Suprapubic skin (tissue), 4 donors: ENCODE results near the gene RMI1. TPM values are rescaled to one million over a fixed set of nuclear protein-coding genes. Genes with fewer than 3 reads are reported as not detected.

Experiments
- DNase-seq, 2 donors: peaks; one replicate each; pipeline ENCODE4 v3.0.0-alpha.2; 2019; ENCODE audit warnings: low spot score in 2 of 2
- H3K27ac ChIP-seq: fragments of 200-600 bp; sonication (generic); one replicate; pipeline ENCODE4 v1.5.1; 2019
- H3K27me3 ChIP-seq: fragments of 200-600 bp; sonication (generic); one replicate; pipeline ENCODE4 v1.5.1; 2019
- H3K36me3 ChIP-seq: fragments of 200-600 bp; sonication (generic); one replicate; pipeline ENCODE4 v1.5.1; 2019
- H3K4me1 ChIP-seq: fragments of 200-600 bp; sonication (generic); one replicate; pipeline ENCODE4 v1.5.1; 2019
- H3K4me3 ChIP-seq: fragments of 200-600 bp; sonication (generic); one replicate; pipeline ENCODE4 v1.5.1; 2019; ENCODE audit warnings: mild to moderate bottlenecking
- H3K9me3 ChIP-seq: fragments of 200-600 bp; sonication (generic); one replicate; pipeline ENCODE4 v1.5.1; 2019
- EP300 ChIP-seq: sonication (generic); formaldehyde crosslinking; IDR thresholded peaks from one replicate; pipeline ENCODE4 v1.6.1; 2017; ENCODE audit warnings: antibody characterized with exemption
- POLR2A ChIP-seq, 2 donors: fragments of 450-650 bp; IDR thresholded peaks; one replicate each; pipeline ENCODE4 v1.6.1; 2017; ENCODE audit warnings: antibody characterized with exemption in 2 of 2, mild to moderate bottlenecking in 2 of 2, moderate library complexity in 2 of 2
- POLR2AphosphoS5 ChIP-seq, 3 donors: sonication (generic); formaldehyde crosslinking; IDR thresholded peaks; one replicate each; pipeline ENCODE4 v1.6.1; 2017; ENCODE audit warnings: antibody characterized with exemption in 3 of 3
- WGBS: methylation state at CpG from one replicate; pipeline ENCODE4 v1.1.5; 2018; 5-methylcytosine and 5-hydroxymethylcytosine counted together
- total RNA-seq, 4 donors: library from RNA; depleted of rRNA; stranded (reverse); fragments of >200 nt; gene quantifications; one replicate each; pipeline ENCODE4 v1.1.0, GENCODE V29; 2016
- TF ChIP-seq, protein P1 (sequence below), 2 donors: fragments of 200-600 bp in 1 of 2; fragments of 450-650 bp in 1 of 2; sonication (generic) in 1 of 2; IDR thresholded peaks; one replicate each; pipeline ENCODE4 v1.5.1; 2016 to 2019; ENCODE audit warnings: antibody characterized with exemption in 2 of 2, mild to moderate bottlenecking in 1 of 2, moderate library complexity in 1 of 2

Gene RMI1
- total RNA-seq, 4 donors from 2014 or later = 4.0 to 8.7 (median 4.3) TPM

DNA sequence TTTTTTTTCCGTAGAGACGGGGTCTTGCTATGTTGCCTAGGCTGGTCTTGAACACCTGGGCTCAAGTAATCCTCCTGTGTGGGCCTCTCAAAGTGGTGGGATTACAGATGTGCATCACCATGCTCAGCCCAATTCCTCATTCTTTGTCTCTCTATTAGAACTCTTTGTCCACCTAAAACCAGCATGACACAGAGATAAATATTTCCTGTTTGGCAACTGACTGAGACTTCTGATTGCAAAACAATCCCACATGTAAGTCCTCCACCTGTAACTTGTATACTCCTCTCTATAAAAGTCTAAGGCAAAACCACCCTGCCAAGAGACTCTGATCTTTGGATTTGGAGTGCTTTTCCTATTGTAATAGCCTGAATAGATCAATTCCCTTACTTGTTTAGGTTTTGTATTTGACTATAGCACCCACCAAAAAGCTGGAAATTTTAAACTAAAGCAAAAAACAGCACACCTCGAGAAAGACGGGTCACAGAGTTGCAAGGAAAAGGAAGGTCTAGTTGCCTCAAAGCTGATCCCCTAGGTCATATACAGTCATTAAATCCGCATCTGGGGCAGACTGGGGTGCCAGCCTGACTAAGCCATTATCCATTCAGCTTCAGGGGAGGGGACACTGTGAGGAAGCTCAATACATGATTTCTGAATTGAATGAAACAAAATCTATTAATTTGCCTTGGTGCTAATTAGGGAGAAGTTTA lies 45.9 kb upstream of the RMI1 start:
- no peak overlapping the region for H3K4me3 ChIP-seq

DNA sequence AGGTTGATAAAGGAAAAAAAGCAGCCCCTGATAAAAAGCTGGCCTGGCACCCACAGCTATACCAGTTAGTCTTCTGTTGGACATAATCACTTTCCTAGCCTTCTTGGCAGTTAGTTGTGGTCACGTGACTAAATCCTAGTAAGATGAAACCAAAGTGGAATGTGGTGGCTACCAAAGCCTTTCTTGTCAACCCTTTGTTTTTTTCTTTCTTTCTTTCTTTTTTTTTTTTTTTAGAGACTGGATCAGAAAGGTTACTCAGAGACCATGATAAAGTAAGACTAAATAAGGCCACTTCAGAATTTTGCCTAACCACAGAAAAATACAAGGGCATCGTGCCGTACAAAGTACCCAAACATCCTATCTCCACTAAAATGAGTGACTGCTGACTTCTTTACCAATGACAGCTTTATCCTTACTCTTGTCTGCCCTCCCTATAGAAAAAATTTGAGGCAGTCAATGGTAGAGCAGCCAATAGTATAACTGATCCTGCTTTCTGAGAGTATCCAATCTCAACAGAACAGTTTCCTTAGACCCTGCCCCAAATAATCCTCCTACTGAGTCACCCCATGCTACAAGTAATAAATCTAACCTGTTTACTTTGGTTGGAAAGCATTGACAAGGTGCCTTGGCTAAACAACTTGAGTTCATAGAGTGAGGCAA lies 45.2 kb upstream of the RMI1 start:
- no peak for DNase-seq
- Histone ChIP-seq H3K4me3 (no peak overlapping the region), H3K27ac (no peak overlapping the region), H3K36me3 (peaks cover 17% of the 10 kb centered on the region), H3K9me3 (no peaks in the 10 kb centered on the region), H3K27me3 (no peaks in the 10 kb centered on the region), H3K4me1 (peaks cover 14% of the 10 kb centered on the region)
- TF ChIP-seq POLR2AphosphoS5 (IDR thresholded peaks at IDR 0.05) (no peak), EP300 (no peak), POLR2A (IDR thresholded peaks at IDR 0.05) (no peak)
- TF ChIP-seq, protein P1, sequence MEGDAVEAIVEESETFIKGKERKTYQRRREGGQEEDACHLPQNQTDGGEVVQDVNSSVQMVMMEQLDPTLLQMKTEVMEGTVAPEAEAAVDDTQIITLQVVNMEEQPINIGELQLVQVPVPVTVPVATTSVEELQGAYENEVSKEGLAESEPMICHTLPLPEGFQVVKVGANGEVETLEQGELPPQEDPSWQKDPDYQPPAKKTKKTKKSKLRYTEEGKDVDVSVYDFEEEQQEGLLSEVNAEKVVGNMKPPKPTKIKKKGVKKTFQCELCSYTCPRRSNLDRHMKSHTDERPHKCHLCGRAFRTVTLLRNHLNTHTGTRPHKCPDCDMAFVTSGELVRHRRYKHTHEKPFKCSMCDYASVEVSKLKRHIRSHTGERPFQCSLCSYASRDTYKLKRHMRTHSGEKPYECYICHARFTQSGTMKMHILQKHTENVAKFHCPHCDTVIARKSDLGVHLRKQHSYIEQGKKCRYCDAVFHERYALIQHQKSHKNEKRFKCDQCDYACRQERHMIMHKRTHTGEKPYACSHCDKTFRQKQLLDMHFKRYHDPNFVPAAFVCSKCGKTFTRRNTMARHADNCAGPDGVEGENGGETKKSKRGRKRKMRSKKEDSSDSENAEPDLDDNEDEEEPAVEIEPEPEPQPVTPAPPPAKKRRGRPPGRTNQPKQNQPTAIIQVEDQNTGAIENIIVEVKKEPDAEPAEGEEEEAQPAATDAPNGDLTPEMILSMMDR (IDR thresholded peaks at IDR 0.05) = no peak
- 82% methylated on average over 3 of the region's 3 CpGs for WGBS

More for the DNA sequence above, 45.9 kb upstream of the RMI1 start:
- Histone ChIP-seq H3K36me3 (peaks cover 11% of the 10 kb centered on the region), H3K27me3 (no peaks in the 10 kb centered on the region), H3K4me1 (peaks cover 14% of the 10 kb centered on the region), H3K9me3 (no peaks in the 10 kb centered on the region), H3K27ac (no peak overlapping the region)
- WGBS = 73% methylated on average over 5 of the region's 5 CpGs
- DNase-seq = no peak
- TF ChIP-seq POLR2AphosphoS5 (IDR thresholded peaks at IDR 0.05) = no peak
- TF ChIP-seq EP300 = no peak
- TF ChIP-seq, protein P1 (IDR thresholded peaks at IDR 0.05) = no peak
- no peak for TF ChIP-seq POLR2A (IDR thresholded peaks at IDR 0.05)

DNA sequence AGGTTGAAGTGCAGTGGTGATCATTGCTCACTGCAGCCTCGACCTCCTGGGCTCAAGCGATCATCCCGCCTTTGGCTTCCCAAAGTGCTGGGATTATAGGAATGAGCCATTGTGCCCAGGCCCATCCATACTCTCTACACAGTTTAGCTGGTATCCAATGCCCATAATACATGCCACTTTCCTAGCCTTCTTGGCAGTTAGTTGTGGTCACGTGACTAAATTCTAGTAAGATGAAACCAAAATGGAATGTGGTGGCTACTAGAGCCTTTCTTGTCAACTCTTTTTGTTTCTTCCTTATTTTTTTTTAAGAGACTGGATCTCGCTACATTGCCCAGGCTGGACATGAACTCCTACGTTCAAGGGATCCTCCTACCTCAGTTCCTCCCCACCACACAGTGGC lies 44.1 kb upstream of the RMI1 start:
- Histone ChIP-seq H3K4me3 (no peak overlapping the region), H3K27me3 (no peaks in the 10 kb centered on the region), H3K36me3 (peaks cover 28% of the 10 kb centered on the region), H3K4me1 (peaks cover 12% of the 10 kb centered on the region), H3K27ac (no peak overlapping the region), H3K9me3 (no peaks in the 10 kb centered on the region)
- 90% methylated on average over 6 of the region's 6 CpGs for WGBS
- no peak for DNase-seq
- TF ChIP-seq, protein P1 (IDR thresholded peaks at IDR 0.05) = no peak
- TF ChIP-seq POLR2AphosphoS5 (IDR thresholded peaks at IDR 0.05) = no peak
- no peak for TF ChIP-seq POLR2A (IDR thresholded peaks at IDR 0.05)
- TF ChIP-seq EP300 = no peak

DNA sequence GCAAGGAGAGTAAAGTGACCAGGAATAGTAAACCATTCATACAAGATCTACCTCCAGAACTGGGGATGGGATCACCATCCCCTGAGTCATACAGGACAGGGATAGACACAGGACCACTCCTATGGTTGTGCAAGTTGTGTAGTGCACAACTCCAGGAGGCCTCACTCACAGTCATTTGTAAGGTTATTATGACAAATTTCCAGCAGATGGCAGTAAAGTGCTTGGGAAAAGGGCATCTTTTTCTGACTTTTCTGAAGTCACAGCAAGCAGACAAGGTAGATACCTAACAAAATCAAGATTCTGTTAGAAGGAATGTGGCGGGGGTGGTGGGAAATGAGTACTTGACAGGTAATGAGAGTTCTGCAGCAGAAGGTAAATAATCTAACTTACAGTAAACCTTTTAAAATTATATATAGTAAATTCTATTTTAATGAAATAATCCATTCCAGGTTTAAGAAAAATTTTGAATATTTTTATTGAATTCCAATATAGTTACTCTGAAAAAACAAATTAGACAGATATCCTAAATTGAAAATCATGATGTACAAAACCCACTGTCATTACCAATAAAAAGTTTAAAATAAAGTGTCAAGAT lies 42.6 kb upstream of the RMI1 start:
- H3K9me3 ChIP-seq = no peaks in the 10 kb centered on the region
- H3K27me3 ChIP-seq = no peaks in the 10 kb centered on the region
- 33% methylated on average over 1 of the region's 1 CpG for WGBS
- TF ChIP-seq POLR2AphosphoS5 (IDR thresholded peaks at IDR 0.05) = no peak
- TF ChIP-seq, protein P1 (IDR thresholded peaks at IDR 0.05) = peak; percentile 45 to 56
- H3K36me3 ChIP-seq = peaks cover 41% of the 10 kb centered on the region
- H3K4me3 ChIP-seq = no peak overlapping the region
- no peak for DNase-seq
- H3K4me1 ChIP-seq = peaks cover 11% of the 10 kb centered on the region
- no peak overlapping the region for H3K27ac ChIP-seq
